ENCODE data around the gene PHLDA2.

DNA sequence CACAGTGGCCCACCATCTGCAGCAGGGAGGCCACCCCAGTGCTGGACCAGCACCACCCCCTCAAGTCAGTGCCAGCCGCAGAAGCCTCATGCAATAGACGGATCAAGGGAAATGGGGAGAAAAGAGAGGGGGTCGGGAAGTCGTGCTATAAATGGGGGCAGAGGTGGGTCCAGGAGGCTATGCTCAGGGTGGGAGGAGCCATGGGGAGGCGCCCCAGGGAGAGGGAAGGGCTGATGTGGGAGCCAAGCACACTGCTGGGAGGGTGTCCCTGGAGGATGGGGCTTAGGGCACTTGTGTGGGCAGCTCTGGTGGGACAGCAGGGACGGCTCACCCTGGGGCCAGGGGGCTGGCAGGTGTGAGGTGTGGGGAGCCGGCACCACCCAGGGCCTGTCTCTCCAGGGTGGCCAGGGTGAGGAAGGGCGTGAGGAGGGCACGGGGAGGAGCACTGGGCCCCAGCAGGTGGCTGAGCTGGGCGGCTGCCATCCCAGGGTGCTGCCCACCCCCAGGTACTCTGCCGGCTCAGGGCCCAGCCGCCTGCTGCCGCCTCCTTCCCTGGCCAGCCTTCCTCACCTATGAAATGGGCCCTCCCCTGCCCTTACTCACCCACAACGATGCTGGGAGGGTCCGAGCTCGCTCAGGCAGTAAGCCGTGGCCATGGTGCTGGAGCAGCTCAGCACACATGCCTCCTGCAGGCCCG, 18.0 kb downstream of the PHLDA2 start:
- TF ChIP-seq SIN3A (IDR thresholded peaks at IDR 0.05; ENCODE audit: borderline replicate concordance, insufficient read depth, low read length) (no peak), TAF1 (IDR thresholded peaks at IDR 0.05; ENCODE audit: borderline replicate concordance, insufficient read depth, low read length) (no peak), POLR2AphosphoS5 (IDR thresholded peaks at IDR 0.05; ENCODE audit: low read depth, low read length) (no peak), FOXP2 (optimal IDR thresholded peaks at IDR 0.05; ENCODE audit: borderline replicate concordance, extremely low read depth, extremely low read length, insufficient read depth) (no peak)
- TF ChIP-seq, protein P1, sequence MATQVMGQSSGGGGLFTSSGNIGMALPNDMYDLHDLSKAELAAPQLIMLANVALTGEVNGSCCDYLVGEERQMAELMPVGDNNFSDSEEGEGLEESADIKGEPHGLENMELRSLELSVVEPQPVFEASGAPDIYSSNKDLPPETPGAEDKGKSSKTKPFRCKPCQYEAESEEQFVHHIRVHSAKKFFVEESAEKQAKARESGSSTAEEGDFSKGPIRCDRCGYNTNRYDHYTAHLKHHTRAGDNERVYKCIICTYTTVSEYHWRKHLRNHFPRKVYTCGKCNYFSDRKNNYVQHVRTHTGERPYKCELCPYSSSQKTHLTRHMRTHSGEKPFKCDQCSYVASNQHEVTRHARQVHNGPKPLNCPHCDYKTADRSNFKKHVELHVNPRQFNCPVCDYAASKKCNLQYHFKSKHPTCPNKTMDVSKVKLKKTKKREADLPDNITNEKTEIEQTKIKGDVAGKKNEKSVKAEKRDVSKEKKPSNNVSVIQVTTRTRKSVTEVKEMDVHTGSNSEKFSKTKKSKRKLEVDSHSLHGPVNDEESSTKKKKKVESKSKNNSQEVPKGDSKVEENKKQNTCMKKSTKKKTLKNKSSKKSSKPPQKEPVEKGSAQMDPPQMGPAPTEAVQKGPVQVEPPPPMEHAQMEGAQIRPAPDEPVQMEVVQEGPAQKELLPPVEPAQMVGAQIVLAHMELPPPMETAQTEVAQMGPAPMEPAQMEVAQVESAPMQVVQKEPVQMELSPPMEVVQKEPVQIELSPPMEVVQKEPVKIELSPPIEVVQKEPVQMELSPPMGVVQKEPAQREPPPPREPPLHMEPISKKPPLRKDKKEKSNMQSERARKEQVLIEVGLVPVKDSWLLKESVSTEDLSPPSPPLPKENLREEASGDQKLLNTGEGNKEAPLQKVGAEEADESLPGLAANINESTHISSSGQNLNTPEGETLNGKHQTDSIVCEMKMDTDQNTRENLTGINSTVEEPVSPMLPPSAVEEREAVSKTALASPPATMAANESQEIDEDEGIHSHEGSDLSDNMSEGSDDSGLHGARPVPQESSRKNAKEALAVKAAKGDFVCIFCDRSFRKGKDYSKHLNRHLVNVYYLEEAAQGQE (IDR thresholded peaks at IDR 0.05; ENCODE audit: insufficient read depth in 1 of 2, low read depth in 2 of 2, low read length in 2 of 2) = no peak

Data from PFSK-1 (cell line).